ENCODE results near the gene CADM2.

Gene CADM2

DNA sequence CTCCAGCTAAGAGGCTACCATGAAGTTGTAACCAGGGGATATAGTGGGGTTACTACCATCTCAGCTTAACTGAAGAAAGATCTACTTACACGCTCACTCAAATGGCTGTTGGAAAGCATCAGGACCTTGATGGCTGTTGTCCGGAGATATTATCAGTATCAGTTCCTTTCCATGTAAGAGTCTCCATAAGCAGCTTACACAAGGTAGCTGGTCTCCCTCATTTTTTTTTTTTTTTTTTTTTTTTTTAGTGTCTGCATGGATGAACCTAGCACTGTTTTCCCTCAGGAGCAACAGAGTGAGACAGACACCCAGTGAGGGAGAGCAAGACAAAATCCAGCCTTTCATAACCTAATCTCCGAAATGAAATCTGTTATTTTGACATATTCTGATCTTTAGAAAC lies 230.9 kb downstream of the CADM2 start:
- DNase-seq (ENCODE audit: low spot score) = no peak

- no peak for DNase-seq (ENCODE audit: low spot score)
These were observed 234.8 kb downstream of the CADM2 start for GRCh38 chr3:85193565-85193964.

- no peak for DNase-seq (ENCODE audit: low spot score)
These were observed 249.9 kb downstream of the CADM2 start for GRCh38 chr3:85208650-85209049.

DNA sequence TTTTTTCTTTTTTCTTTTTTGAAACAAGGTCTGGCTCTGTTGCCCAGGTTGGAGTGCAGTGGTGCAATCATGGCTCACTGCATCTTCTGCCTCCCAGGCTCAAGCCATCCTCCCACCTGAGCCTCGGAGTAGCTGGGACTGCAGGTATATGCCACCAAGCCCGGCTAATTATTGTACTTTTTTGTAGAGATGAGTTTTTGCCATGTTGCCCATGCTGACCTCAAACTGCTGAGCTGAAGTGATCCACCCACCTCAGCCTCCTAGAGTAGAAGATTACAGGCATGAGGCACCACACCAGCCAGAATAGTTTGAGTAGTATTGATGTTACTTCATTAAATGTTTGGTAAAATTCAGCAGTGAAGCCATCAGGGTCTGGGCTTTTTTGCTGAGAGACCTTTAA lies 251.8 kb downstream of the CADM2 start:
- DNase-seq (ENCODE audit: low spot score) = no peak

- no peak for DNase-seq (ENCODE audit: low spot score)
These were observed 270.2 kb downstream of the CADM2 start for GRCh38 chr3:85228966-85229365.

- DNase-seq (ENCODE audit: low spot score) = no peak
These were observed 285.3 kb downstream of the CADM2 start for GRCh38 chr3:85244091-85244490.

- DNase-seq (ENCODE audit: low spot score) = no peak
These were observed 285.7 kb downstream of the CADM2 start for GRCh38 chr3:85244519-85244918.

GRCh38 chr3:85251766-85252165 lies 293.0 kb downstream of the CADM2 start:
- DNase-seq (ENCODE audit: low spot score) = no peak

- no peak for DNase-seq (ENCODE audit: low spot score)
These were observed 293.9 kb downstream of the CADM2 start for GRCh38 chr3:85252686-85253085.

DNA sequence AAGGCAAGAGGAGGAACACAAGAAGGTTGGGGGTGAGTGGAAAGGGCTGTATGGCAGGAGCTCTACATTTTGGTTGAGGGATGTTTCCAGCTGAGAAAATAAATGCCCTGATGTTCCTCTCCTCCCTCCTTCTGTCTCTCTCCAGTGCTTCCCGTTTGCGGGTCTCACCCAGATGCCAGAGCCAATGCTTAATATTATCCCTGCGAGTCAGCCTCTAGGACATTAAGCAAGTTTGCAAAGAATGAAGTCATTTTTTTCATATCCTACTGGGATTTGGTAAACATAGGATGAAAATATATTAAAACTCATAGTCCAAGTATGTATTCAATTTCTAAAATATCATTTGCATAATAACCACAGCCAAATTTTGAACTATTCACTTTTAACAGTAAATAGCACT lies 295.9 kb downstream of the CADM2 start:
- DNase-seq (ENCODE audit: low spot score) = no peak

- DNase-seq (ENCODE audit: low spot score) = no peak
These were observed 297.2 kb downstream of the CADM2 start for GRCh38 chr3:85255949-85256348.

DNA sequence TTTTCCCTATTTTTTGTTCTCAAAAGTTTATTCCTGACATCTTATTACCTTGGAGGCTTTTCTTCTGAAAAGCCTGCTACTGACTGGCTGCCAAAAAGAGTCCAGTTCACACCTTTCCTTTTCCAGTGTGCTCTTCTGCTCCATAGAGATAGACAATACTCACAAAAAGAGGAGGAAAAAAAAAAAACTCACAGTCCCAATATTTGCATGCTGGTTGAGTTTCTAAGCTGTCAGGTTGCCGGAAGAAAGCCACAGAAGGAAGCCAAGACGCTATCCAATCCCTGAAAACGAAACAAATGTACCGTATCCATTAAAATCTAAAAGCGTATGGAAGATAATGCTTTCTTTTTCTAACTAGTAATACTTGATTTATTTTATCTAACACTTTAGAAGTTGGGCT lies 299.5 kb downstream of the CADM2 start:
- no peak for DNase-seq (ENCODE audit: low spot score)

GRCh38 chr3:85258819-85259218 lies 300.0 kb downstream of the CADM2 start:
- DNase-seq (ENCODE audit: low spot score) = no peak

GRCh38 chr3:85259748-85260147 lies 301.0 kb downstream of the CADM2 start:
- no peak for DNase-seq (ENCODE audit: low spot score)

- no peak for DNase-seq (ENCODE audit: low spot score)
These were observed 305.6 kb downstream of the CADM2 start for GRCh38 chr3:85264381-85264780.

DNA sequence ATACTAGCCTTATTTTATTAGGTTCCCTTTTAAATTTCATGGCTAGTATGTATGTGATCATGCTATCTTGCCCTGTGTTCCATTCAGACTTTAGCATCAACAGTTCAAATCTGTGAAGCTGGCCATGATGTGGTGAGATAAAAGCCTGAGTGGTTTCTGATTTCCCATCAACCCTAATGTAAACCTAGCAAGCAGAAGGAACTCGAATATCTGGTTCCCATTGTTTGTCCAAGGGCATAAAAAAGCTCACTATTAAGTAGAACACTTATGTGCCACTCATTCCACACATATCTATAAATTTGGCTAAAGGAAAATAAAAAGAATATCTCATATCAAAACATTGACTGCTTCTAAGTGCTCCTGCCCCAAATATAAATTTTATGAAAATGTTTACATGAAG lies 311.7 kb downstream of the CADM2 start:
- DNase-seq (ENCODE audit: low spot score) = no peak

DNA sequence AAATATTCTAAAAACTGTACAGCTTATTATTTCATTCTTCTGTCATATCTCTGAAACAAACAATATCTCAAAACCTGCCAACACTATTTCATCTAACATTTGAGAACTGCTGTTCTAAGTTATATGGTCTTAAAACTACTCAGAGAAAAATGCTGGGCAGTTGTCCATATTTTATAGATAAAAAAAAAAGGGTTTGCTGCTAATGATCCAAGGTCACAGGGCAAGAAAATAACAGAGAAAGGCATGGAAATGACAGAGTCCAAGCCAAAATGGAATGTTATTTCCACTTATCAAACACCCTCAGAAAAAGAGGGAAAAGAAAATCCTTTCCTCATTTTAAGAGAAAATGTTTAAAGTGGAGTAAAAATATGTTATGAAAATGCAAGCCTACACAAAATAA lies 313.1 kb downstream of the CADM2 start:
- DNase-seq (ENCODE audit: low spot score) = no peak

DNA sequence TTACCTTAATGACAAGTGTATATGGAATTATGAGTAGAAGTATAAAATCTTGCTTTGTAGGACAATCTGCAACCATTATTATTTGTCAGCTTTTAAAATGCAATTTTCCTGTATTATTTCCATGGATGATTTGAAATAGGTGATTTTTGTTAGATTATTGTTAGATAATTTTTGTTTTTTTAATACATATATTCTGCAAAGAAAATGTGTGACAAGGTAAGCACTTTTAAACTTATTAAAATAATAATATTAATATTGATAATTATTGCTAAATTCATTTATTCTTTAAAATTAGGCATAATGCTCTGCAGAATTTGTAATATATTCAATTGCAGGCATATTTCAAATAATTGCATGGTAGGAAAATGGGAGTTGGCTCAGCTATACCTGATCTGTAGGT lies 329.5 kb downstream of the CADM2 start:
- DNase-seq (ENCODE audit: low spot score) = no peak

GRCh38 chr3:85297291-85297690 lies 338.5 kb downstream of the CADM2 start:
- no peak for DNase-seq (ENCODE audit: low spot score)

- no peak for DNase-seq (ENCODE audit: low spot score)
These were observed 339.2 kb downstream of the CADM2 start for GRCh38 chr3:85298032-85298431.

- DNase-seq (ENCODE audit: low spot score) = no peak
These were observed 344.4 kb downstream of the CADM2 start for GRCh38 chr3:85303156-85303555.

- no peak for DNase-seq (ENCODE audit: low spot score)
These were observed 345.7 kb downstream of the CADM2 start for GRCh38 chr3:85304360-85304964.

- no peak for DNase-seq (ENCODE audit: low spot score)
These were observed 353.5 kb downstream of the CADM2 start for GRCh38 chr3:85312331-85312730.

GRCh38 chr3:85313380-85313779 lies 354.6 kb downstream of the CADM2 start:
- DNase-seq (ENCODE audit: low spot score) = no peak

DNA sequence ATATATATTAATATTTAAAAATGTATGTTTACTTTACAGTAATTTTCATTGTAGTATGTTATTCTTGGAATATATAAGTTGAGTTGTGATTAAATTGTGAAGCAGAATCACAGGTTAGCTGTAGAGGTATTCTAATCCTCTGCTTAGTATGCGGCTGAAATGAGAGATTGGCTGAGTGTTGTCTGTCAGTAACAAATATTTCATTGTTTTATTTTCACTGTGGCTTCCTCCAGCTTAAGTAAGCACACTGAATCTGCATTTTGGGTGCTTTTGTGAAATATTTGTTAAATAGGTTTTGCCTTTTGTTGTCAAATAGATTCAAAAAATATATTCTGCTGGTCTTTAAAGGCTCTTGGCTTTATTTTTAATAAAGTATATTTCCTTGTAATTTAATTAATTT lies 357.5 kb downstream of the CADM2 start:
- no peak for DNase-seq (ENCODE audit: low spot score)

Measured in ecto neural progenitor cell (in vitro differentiated cells).